ENCODE data around the gene CAMK1G. TPM values are rescaled to one million over a fixed set of nuclear protein-coding genes. Genes with fewer than 3 reads are reported as not detected.

Gene CAMK1G
- total RNA-seq: 1 to 10 TPM in 1 of 2 donors, under 1 TPM in 1; 0.18 to 1.6 TPM

GRCh38 chr1:209583408-209583807 is at the start of gene CAMK1G:
TSS of gene CAMK1G (plus strand) at chr1:209583714. CDS start at chr1:209594984, 11,270 bp downstream.
- H3K27me3 ChIP-seq (replicated peaks; ENCODE audit: insufficient read depth): no peaks in the 10 kb centered on the region
- H3K4me1 ChIP-seq (replicated peaks): peaks cover 4% of the 10 kb centered on the region
- H3K36me3 ChIP-seq: no peaks in the 10 kb centered on the region
- TF ChIP-seq POLR2A (IDR thresholded peaks at IDR 0.05) (no peak), CTCF (IDR thresholded peaks at IDR 0.05) (no peak), POLR2AphosphoS5 (IDR thresholded peaks at IDR 0.05) (no peak)
- intact Hi-C loops (cut with DNase I): no loop called here
- peak within 1 kb of the TSS; percentile 8 to 15 for H3K4me3 ChIP-seq
- H3K9me3 ChIP-seq: no peaks in the 10 kb centered on the region
- WGBS: 18% methylated on average over 6 of the region's 6 CpGs
- no peak within 1 kb of the TSS for H3K27ac ChIP-seq
- no peak for DNase-seq (ENCODE audit: low spot score)

GRCh38 chr1:209534496-209535250 is 48.8 kb upstream of the CAMK1G start:
- Histone ChIP-seq H3K27me3 (replicated peaks; ENCODE audit: insufficient read depth) (no peaks in the 10 kb centered on the region), H3K4me1 (replicated peaks) (no peaks in the 10 kb centered on the region), H3K4me3 (no peak overlapping the region), H3K27ac (no peak overlapping the region), H3K36me3 (no peaks in the 10 kb centered on the region), H3K9me3 (no peaks in the 10 kb centered on the region)
- TF ChIP-seq CTCF (IDR thresholded peaks at IDR 0.05): no peak
- no peak for TF ChIP-seq POLR2AphosphoS5 (IDR thresholded peaks at IDR 0.05)
- TF ChIP-seq POLR2A (IDR thresholded peaks at IDR 0.05): no peak
- no peak for DNase-seq (ENCODE audit: low spot score)
- intact Hi-C loops (cut with DNase I): no loop called here
- 79% methylated on average over 8 of the region's 8 CpGs for WGBS

GRCh38 chr1:209536843-209537242 is 46.7 kb upstream of the CAMK1G start:
- no peak for TF ChIP-seq CTCF (IDR thresholded peaks at IDR 0.05)
- H3K27me3 ChIP-seq (replicated peaks; ENCODE audit: insufficient read depth): no peaks in the 10 kb centered on the region
- H3K4me1 ChIP-seq (replicated peaks): no peaks in the 10 kb centered on the region
- no peak overlapping the region for H3K4me3 ChIP-seq
- intact Hi-C loops (cut with DNase I): no loop called here
- no peak for DNase-seq (ENCODE audit: low spot score)
- WGBS: 57% methylated on average over 2 of the region's 2 CpGs
- H3K27ac ChIP-seq: no peak overlapping the region
- H3K9me3 ChIP-seq: no peaks in the 10 kb centered on the region
- no peaks in the 10 kb centered on the region for H3K36me3 ChIP-seq

- intact Hi-C loops (cut with DNase I): no loop called here
- Histone ChIP-seq H3K36me3 (no peaks in the 10 kb centered on the region), H3K9me3 (no peaks in the 10 kb centered on the region), H3K4me1 (replicated peaks) (no peaks in the 10 kb centered on the region), H3K4me3 (no peak overlapping the region), H3K27me3 (replicated peaks; ENCODE audit: insufficient read depth) (no peaks in the 10 kb centered on the region), H3K27ac (no peak overlapping the region)
- TF ChIP-seq POLR2AphosphoS5 (IDR thresholded peaks at IDR 0.05): no peak
- 92% methylated on average over 1 of the region's 1 CpG for WGBS
- no peak for DNase-seq (ENCODE audit: low spot score)
These were observed 46.0 kb upstream of the CAMK1G start for GRCh38 chr1:209537336-209538114.

- DNase-seq (ENCODE audit: low spot score): no peak
- H3K9me3 ChIP-seq: no peaks in the 10 kb centered on the region
- intact Hi-C loops (cut with DNase I): no loop called here
- TF ChIP-seq POLR2A (IDR thresholded peaks at IDR 0.05) (no peak), CTCF (IDR thresholded peaks at IDR 0.05) (no peak), POLR2AphosphoS5 (IDR thresholded peaks at IDR 0.05) (no peak)
- no peak overlapping the region for H3K4me3 ChIP-seq
- H3K27ac ChIP-seq: no peak overlapping the region
- H3K36me3 ChIP-seq: no peaks in the 10 kb centered on the region
- no peaks in the 10 kb centered on the region for H3K4me1 ChIP-seq (replicated peaks)
- no peaks in the 10 kb centered on the region for H3K27me3 ChIP-seq (replicated peaks; ENCODE audit: insufficient read depth)
These were observed 43.9 kb upstream of the CAMK1G start for GRCh38 chr1:209539576-209539975.

All from prostate gland (tissue), 2 donors.